AG10803 (cell line): ENCODE measurements around the gene SEMA6A.

Source experiments
- DNase-seq: peaks from one replicate; pipeline ENCODE4 v3.0.0; 2010; ENCODE audit warnings: low read depth
- H3K4me3 ChIP-seq: 2 replicates; pipeline ENCODE4 v1.5.1; 2011; ENCODE audit warnings: mild to moderate bottlenecking, low read length, control low read depth
- CTCF ChIP-seq: conservative IDR thresholded peaks from 2 replicates; pipeline ENCODE4 v1.5.1; 2011; ENCODE audit warnings: mild to moderate bottlenecking, low read length, control low read depth, inconsistent platforms

SEMA6A gene

GRCh38 chr5:116418016-116418415 is 156.6 kb downstream of the SEMA6A start:
- no peak for DNase-seq
- TF ChIP-seq CTCF = no peak
- no peak overlapping the region for H3K4me3 ChIP-seq

- DNase-seq = no peak
- H3K4me3 ChIP-seq = no peak overlapping the region
- no peak for TF ChIP-seq CTCF
Measured at GRCh38 chr5:116415989-116416388, 158.6 kb downstream of the SEMA6A start.

- TF ChIP-seq CTCF = no peak
- no peak overlapping the region for H3K4me3 ChIP-seq
- DNase-seq = no peak
Measured at GRCh38 chr5:116415182-116415581, 159.4 kb downstream of the SEMA6A start.

GRCh38 chr5:116411101-116411571 is 163.5 kb downstream of the SEMA6A start:
- TF ChIP-seq CTCF = no peak
- DNase-seq = no peak
- H3K4me3 ChIP-seq = no peak overlapping the region

- no peak for DNase-seq
- no peak for TF ChIP-seq CTCF
- H3K4me3 ChIP-seq = no peak overlapping the region
Measured at GRCh38 chr5:116410336-116410890, 164.2 kb downstream of the SEMA6A start.

GRCh38 chr5:116409591-116410296 is 164.9 kb downstream of the SEMA6A start:
- no peak for TF ChIP-seq CTCF
- no peak overlapping the region for H3K4me3 ChIP-seq
- DNase-seq = no peak
